ENCODE measurements around the gene USP16.
A peak's percentile ranks its signal among the peaks of the same experiment; 100 is the strongest.

The USP16 gene

GRCh38 chr21:29002442-29003144 lies 21.9 kb upstream of the USP16 start:
- H3K27ac ChIP-seq = peak overlapping the region; percentile 79
- H3K79me2 ChIP-seq (ENCODE audit: insufficient read depth, low read depth) = no peaks in the 10 kb centered on the region
- no peak overlapping the region for H3K4me3 ChIP-seq (IDR thresholded peaks at IDR 0.05; ENCODE audit: insufficient read depth, low read depth, low read length)
- TF ChIP-seq CTCF (conservative IDR thresholded peaks at IDR 0.05; ENCODE audit: low read depth, low read length) = no peak
- peak overlapping the region; percentile 58; the same call in 1 of the 2 replicates for H3K4me2 ChIP-seq
- H2AFZ ChIP-seq (ENCODE audit: low read depth) = peak overlapping the region; percentile 59; the same call in 1 of the 2 replicates
- no peaks in the 10 kb centered on the region for H3K4me1 ChIP-seq (ENCODE audit: low read depth, poor library complexity, severe bottlenecking)
- H3K9ac ChIP-seq = peak overlapping the region; percentile 66; the same call in 1 of the 2 replicates
- H4K20me1 ChIP-seq (ENCODE audit: insufficient read depth) = no peaks in the 10 kb centered on the region
- H3K36me3 ChIP-seq (ENCODE audit: insufficient read depth) = no peaks in the 10 kb centered on the region
- H3K27me3 ChIP-seq (ENCODE audit: insufficient read depth, low read depth) = no peaks in the 10 kb centered on the region

- H3K4me2 ChIP-seq = no peak overlapping the region
- no peaks in the 10 kb centered on the region for H3K79me2 ChIP-seq (ENCODE audit: insufficient read depth, low read depth)
- no peaks in the 10 kb centered on the region for H3K36me3 ChIP-seq (ENCODE audit: insufficient read depth)
- no peak for TF ChIP-seq CTCF (conservative IDR thresholded peaks at IDR 0.05; ENCODE audit: low read depth, low read length)
- no peaks in the 10 kb centered on the region for H3K27me3 ChIP-seq (ENCODE audit: insufficient read depth, low read depth)
- H4K20me1 ChIP-seq (ENCODE audit: insufficient read depth) = no peaks in the 10 kb centered on the region
- H3K4me3 ChIP-seq (IDR thresholded peaks at IDR 0.05; ENCODE audit: insufficient read depth, low read depth, low read length) = no peak overlapping the region
- H3K27ac ChIP-seq = no peak overlapping the region
- H2AFZ ChIP-seq (ENCODE audit: low read depth) = no peak overlapping the region
- H3K9ac ChIP-seq = no peak overlapping the region
- no peaks in the 10 kb centered on the region for H3K4me1 ChIP-seq (ENCODE audit: low read depth, poor library complexity, severe bottlenecking)
Observed at GRCh38 chr21:29005696-29006095, 18.8 kb upstream of the USP16 start.

- Histone ChIP-seq H4K20me1 (ENCODE audit: insufficient read depth) (no peaks in the 10 kb centered on the region), H3K27ac (no peak overlapping the region), H3K4me3 (IDR thresholded peaks at IDR 0.05; ENCODE audit: insufficient read depth, low read depth, low read length) (no peak overlapping the region), H3K4me2 (no peak overlapping the region), H3K4me1 (ENCODE audit: low read depth, poor library complexity, severe bottlenecking) (no peaks in the 10 kb centered on the region), H3K27me3 (ENCODE audit: insufficient read depth, low read depth) (no peaks in the 10 kb centered on the region), H3K9ac (no peak overlapping the region), H3K79me2 (ENCODE audit: insufficient read depth, low read depth) (no peaks in the 10 kb centered on the region), H2AFZ (ENCODE audit: low read depth) (no peak overlapping the region), H3K36me3 (ENCODE audit: insufficient read depth) (no peaks in the 10 kb centered on the region)
- no peak for TF ChIP-seq CTCF (conservative IDR thresholded peaks at IDR 0.05; ENCODE audit: low read depth, low read length)
Observed at GRCh38 chr21:29007135-29007534, 17.3 kb upstream of the USP16 start.

GRCh38 chr21:29007810-29008209 lies 16.7 kb upstream of the USP16 start:
- no peaks in the 10 kb centered on the region for H3K4me1 ChIP-seq (ENCODE audit: low read depth, poor library complexity, severe bottlenecking)
- no peaks in the 10 kb centered on the region for H3K79me2 ChIP-seq (ENCODE audit: insufficient read depth, low read depth)
- no peak overlapping the region for H2AFZ ChIP-seq (ENCODE audit: low read depth)
- no peak for TF ChIP-seq CTCF (conservative IDR thresholded peaks at IDR 0.05; ENCODE audit: low read depth, low read length)
- H3K4me3 ChIP-seq (IDR thresholded peaks at IDR 0.05; ENCODE audit: insufficient read depth, low read depth, low read length) = no peak overlapping the region
- H3K27me3 ChIP-seq (ENCODE audit: insufficient read depth, low read depth) = no peaks in the 10 kb centered on the region
- H3K27ac ChIP-seq = no peak overlapping the region
- no peaks in the 10 kb centered on the region for H3K36me3 ChIP-seq (ENCODE audit: insufficient read depth)
- no peak overlapping the region for H3K9ac ChIP-seq
- H3K4me2 ChIP-seq = no peak overlapping the region
- H4K20me1 ChIP-seq (ENCODE audit: insufficient read depth) = no peaks in the 10 kb centered on the region

All from KMS-11 (cell line).